DND-41 (cell line): ENCODE data around the gene PPP2R3C.

Source experiments
- ATAC-seq: fragments of 200-7000 bp; cut with Tn5 transposase; 3 replicates; pipeline ENCODE4 v1.9.1; 2021; ENCODE audit warnings: low read depth; ENCODE audit not compliant: insufficient read depth
- DNase-seq: peaks from one replicate; pipeline ENCODE4 v3.0.0-alpha.2; 2020
- H2AFZ ChIP-seq: 2 replicates; pipeline ENCODE4 v1.6.0; 2012; ENCODE audit warnings: low read depth, low read length
- H3K27ac ChIP-seq: 2 replicates; pipeline ENCODE4 v1.5.1; 2012; ENCODE audit warnings: low read length, inconsistent platforms
- H3K27me3 ChIP-seq: fragments of 200-600 bp; sonication (generic); 2 replicates; pipeline ENCODE4 v1.6.0; 2012; ENCODE audit warnings: low read length, mild to moderate bottlenecking, inconsistent platforms; ENCODE audit not compliant: insufficient read depth, poor library complexity
- H3K36me3 ChIP-seq: 2 replicates; pipeline ENCODE4 v1.5.1; 2012; ENCODE audit warnings: low read length, inconsistent platforms; ENCODE audit not compliant: insufficient read depth
- H3K4me1 ChIP-seq: 2 replicates; pipeline ENCODE4 v1.5.1; 2012; ENCODE audit warnings: mild to moderate bottlenecking, low read length; ENCODE audit not compliant: insufficient read depth
- H3K4me2 ChIP-seq: 2 replicates; pipeline ENCODE4 v1.6.0; 2012; ENCODE audit warnings: mild to moderate bottlenecking, moderate library complexity, low read length, inconsistent platforms; ENCODE audit not compliant: insufficient read depth
- H3K4me3 ChIP-seq, 2 experiments: fragments of 200-600 bp in 1 of 2; shearing (Covaris generic) in 1 of 2; 2 replicates each; pipeline ENCODE4 v1.5.1; 2012 to 2016; ENCODE audit warnings: inconsistent platforms in 2 of 2, low read length in 2 of 2, mild to moderate bottlenecking in 2 of 2, low read depth in 1 of 2, moderate library complexity in 1 of 2
- H3K79me2 ChIP-seq: 2 replicates; pipeline ENCODE4 v1.6.0; 2012; ENCODE audit warnings: low read length, inconsistent platforms; ENCODE audit not compliant: insufficient read depth
- H3K9ac ChIP-seq: 2 replicates; pipeline ENCODE4 v1.6.0; 2012; ENCODE audit warnings: low read depth, mild to moderate bottlenecking, inconsistent platforms, low read length, moderate library complexity
- H3K9me3 ChIP-seq: 2 replicates; pipeline ENCODE4 v1.5.1; 2012; ENCODE audit warnings: low read length, moderate library complexity, mild to moderate bottlenecking, inconsistent platforms; ENCODE audit not compliant: insufficient read depth, severe bottlenecking
- H4K20me1 ChIP-seq: 2 replicates; pipeline ENCODE4 v1.6.0; 2012; ENCODE audit warnings: low read length; ENCODE audit not compliant: insufficient read depth
- EZH2 ChIP-seq: IDR thresholded peaks from 3 replicates; pipeline ENCODE4 v1.6.1; 2012; ENCODE audit warnings: borderline replicate concordance, low read depth, mild to moderate bottlenecking, moderate library complexity, low read length, inconsistent platforms; ENCODE audit not compliant: severe bottlenecking
- TF ChIP-seq, protein P1 (sequence below): IDR thresholded peaks from 2 replicates; pipeline ENCODE4 v1.5.1; 2012; ENCODE audit warnings: borderline replicate concordance, low read length, moderate library complexity, mild to moderate bottlenecking; ENCODE audit not compliant: poor library complexity, severe bottlenecking; ENCODE audit errors: extremely low read depth

PPP2R3C gene

DNA sequence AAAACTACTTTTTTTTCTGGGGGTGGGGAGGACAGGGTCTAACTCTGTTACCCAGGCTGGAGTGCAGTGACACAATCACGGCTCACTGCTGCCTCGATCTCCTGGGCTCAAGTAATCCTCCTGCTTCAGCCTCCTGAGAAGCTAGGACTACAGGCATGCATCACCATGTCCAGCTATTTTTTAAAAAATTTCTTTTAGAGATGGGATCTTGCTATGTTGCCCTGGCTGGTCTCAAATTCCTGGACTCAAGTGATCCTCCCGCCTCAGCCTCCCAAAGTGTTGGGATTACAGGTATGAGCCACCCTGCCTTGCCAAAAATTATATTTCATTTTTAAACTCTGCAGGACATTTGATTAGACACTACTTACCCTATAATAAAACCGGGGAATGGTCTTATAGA lies 5.5 kb downstream of the PPP2R3C start:
- H3K36me3 ChIP-seq, result peaks cover 61% of the 10 kb centered on the region
- DNase-seq, result no peak
- TF ChIP-seq, protein P1, sequence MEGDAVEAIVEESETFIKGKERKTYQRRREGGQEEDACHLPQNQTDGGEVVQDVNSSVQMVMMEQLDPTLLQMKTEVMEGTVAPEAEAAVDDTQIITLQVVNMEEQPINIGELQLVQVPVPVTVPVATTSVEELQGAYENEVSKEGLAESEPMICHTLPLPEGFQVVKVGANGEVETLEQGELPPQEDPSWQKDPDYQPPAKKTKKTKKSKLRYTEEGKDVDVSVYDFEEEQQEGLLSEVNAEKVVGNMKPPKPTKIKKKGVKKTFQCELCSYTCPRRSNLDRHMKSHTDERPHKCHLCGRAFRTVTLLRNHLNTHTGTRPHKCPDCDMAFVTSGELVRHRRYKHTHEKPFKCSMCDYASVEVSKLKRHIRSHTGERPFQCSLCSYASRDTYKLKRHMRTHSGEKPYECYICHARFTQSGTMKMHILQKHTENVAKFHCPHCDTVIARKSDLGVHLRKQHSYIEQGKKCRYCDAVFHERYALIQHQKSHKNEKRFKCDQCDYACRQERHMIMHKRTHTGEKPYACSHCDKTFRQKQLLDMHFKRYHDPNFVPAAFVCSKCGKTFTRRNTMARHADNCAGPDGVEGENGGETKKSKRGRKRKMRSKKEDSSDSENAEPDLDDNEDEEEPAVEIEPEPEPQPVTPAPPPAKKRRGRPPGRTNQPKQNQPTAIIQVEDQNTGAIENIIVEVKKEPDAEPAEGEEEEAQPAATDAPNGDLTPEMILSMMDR, result no peak
- TF ChIP-seq EZH2, result no peak
- H3K27me3 ChIP-seq, result no peaks in the 10 kb centered on the region
- H3K27ac ChIP-seq, result no peak overlapping the region
- no peak overlapping the region for H3K4me3 ChIP-seq
- no peak overlapping the region for H3K9ac ChIP-seq
- peaks cover 79% of the 10 kb centered on the region for H3K79me2 ChIP-seq
- peaks cover 4% of the 10 kb centered on the region; the same call in 1 of the 2 replicates for H4K20me1 ChIP-seq
- H3K9me3 ChIP-seq, result peaks cover 3% of the 10 kb centered on the region
- no peak overlapping the region for H3K4me2 ChIP-seq
- H3K4me1 ChIP-seq, result peaks cover 31% of the 10 kb centered on the region
- H2AFZ ChIP-seq, result no peak overlapping the region
- no peak for ATAC-seq

DNA sequence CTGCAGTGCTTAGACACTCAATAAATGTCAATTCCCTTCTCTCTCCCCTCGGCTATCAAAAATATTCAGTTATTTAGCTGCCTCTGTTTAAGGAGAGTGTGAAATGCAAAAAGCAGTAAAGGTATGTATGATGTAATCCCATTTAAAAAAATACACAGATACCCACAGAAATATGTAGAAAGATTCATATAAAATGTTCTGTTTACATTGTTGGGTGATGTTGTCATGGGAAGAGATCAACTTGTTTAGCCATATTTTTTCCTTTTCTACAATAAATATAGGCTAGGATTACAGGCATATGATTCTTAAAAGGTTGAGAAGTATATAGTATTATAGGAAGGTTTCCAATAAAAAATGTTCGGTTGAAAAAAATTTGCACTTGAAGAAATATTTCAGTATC lies 7.8 kb downstream of the PPP2R3C start:
- Histone ChIP-seq H2AFZ (no peak overlapping the region), H3K36me3 (peaks cover 68% of the 10 kb centered on the region), H3K79me2 (peaks cover 58% of the 10 kb centered on the region), H3K9ac (no peak overlapping the region), H3K27me3 (no peaks in the 10 kb centered on the region), H3K4me1 (peaks cover 9% of the 10 kb centered on the region), H3K4me2 (no peak overlapping the region), H3K27ac (no peak overlapping the region), H4K20me1 (peaks cover 4% of the 10 kb centered on the region; the same call in 1 of the 2 replicates), H3K4me3 (no peak overlapping the region), H3K9me3 (peaks cover 3% of the 10 kb centered on the region)
- ATAC-seq (no peak), DNase-seq (no peak)
- TF ChIP-seq EZH2, result no peak
- TF ChIP-seq, protein P1, result no peak

DNA sequence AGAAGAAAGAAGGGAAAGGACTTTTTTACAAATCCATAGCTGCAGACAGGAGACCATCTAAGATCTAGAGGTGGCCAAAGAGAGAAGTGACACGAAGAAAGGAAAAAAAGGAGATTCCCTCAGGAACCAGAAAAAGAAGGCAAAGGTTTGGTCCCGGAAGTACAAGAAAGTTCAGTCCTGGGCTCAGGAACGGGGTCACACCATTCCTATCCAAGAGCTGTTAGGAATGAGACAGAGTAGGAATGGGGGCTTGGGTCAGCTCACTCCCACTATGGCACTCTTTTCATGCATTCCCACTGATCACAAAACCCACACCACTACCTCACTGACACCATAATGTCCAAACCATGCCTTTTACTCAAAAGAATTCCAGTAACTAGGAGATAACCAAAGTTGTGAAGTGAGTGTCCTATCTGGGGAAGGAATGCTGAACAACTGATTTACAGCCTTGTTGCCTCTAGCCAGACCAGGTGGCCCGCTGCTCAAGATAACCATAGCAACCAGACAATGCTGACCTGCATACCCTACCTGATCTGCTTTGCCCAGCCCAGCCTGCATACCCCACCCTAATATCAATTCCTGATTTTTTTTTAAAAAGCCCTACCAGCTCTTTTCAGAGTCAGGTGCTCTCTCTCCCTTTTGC lies 8.4 kb downstream of the PPP2R3C start:
- Histone ChIP-seq H3K27me3 (no peaks in the 10 kb centered on the region), H3K9me3 (peaks cover 3% of the 10 kb centered on the region), H2AFZ (no peak overlapping the region), H3K4me3 (no peak overlapping the region), H3K4me2 (no peak overlapping the region), H4K20me1 (peaks cover 4% of the 10 kb centered on the region; the same call in 1 of the 2 replicates), H3K9ac (no peak overlapping the region), H3K36me3 (peaks cover 68% of the 10 kb centered on the region), H3K27ac (no peak overlapping the region), H3K79me2 (peaks cover 53% of the 10 kb centered on the region), H3K4me1 (peaks cover 4% of the 10 kb centered on the region)
- no peak for TF ChIP-seq EZH2
- TF ChIP-seq, protein P1, result no peak
- ATAC-seq, result no peak
- no peak for DNase-seq

DNA sequence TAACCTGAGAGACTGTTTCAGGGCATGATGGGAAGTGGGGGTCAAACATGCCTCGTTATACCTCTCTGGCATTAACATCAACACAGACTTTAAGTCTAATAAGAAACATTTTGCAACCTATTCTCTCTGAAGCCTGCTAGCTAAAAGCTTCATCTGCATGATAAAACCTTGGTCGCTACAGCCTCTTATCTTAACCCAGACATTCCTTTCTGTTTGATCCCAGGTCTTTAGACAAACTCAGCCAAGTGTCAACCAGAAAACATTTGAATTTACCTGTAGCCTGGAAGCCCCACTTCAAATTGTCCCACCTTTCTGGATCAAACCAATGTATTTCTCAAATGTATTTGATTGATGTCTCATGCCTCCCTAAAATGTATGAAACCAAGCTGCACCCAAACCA lies 9.1 kb downstream of the PPP2R3C start:
- H3K27ac ChIP-seq, result no peak overlapping the region
- DNase-seq, result no peak
- peaks cover 74% of the 10 kb centered on the region for H3K36me3 ChIP-seq
- H3K4me2 ChIP-seq, result no peak overlapping the region
- H3K9me3 ChIP-seq, result peaks cover 3% of the 10 kb centered on the region
- H3K4me1 ChIP-seq, result no peaks in the 10 kb centered on the region; the same call in 1 of the 2 replicates
- no peak overlapping the region for H3K4me3 ChIP-seq
- no peak overlapping the region for H3K9ac ChIP-seq
- no peak for TF ChIP-seq EZH2
- TF ChIP-seq, protein P1, result no peak
- H3K79me2 ChIP-seq, result peaks cover 46% of the 10 kb centered on the region
- peaks cover 4% of the 10 kb centered on the region; the same call in 1 of the 2 replicates for H4K20me1 ChIP-seq
- H3K27me3 ChIP-seq, result no peaks in the 10 kb centered on the region
- ATAC-seq, result no peak
- H2AFZ ChIP-seq, result no peak overlapping the region
